Measurements from ENCODE around the gene TMEM256. TPM values are rescaled to one million over a fixed set of nuclear protein-coding genes. Genes with fewer than 3 reads are reported as not detected.
A peak's percentile ranks its signal among the peaks of the same experiment; 100 is the strongest.

TMEM256 gene
- total RNA-seq, 4 donors from 2014 or later: 26.0 to 131 (median 115) TPM

- no peaks in the 10 kb centered on the region for H3K9me3 ChIP-seq
- TF ChIP-seq CTCF (IDR thresholded peaks at IDR 0.05): no peak
- no peak for TF ChIP-seq POLR2A (IDR thresholded peaks at IDR 0.05)
- peak overlapping the region; percentile 12 to 36 for H3K27ac ChIP-seq
- H3K27me3 ChIP-seq: peaks cover 0 to 23% of the 10 kb centered on the region in 2 donors
- intact Hi-C loops (cut with DNase I; ENCODE audit: low total_unique reads): no loop called here
- H3K36me3 ChIP-seq: no peaks in the 10 kb centered on the region
- peaks cover 0 to 48% of the 10 kb centered on the region in 2 donors for H3K4me1 ChIP-seq
- peak overlapping the region; percentile 17 to 19 for H3K4me3 ChIP-seq
- DNase-seq: peak; percentile 40 to 67
Measured at GRCh38 chr17:7440113-7440833, 36.4 kb upstream of the TMEM256 start.

- Histone ChIP-seq H3K27ac (peak within 1 kb of the TSS; percentile 41 to 64), H3K27me3 (peaks cover 0 to 23% of the 10 kb centered on the region in 2 donors)
Measured at GRCh38 chr17:7439462-7440112, 35.7 kb upstream of the TMEM256 start, which contains the start of gene FGF11. Gene FGF11 (plus strand): TSS chr17:7439512. CDS start chr17:7439621, 109 bp downstream.

GRCh38 chr17:7438656-7439460, 35.0 kb upstream of the TMEM256 start:
- peak overlapping the region in 1 of 2 donors; percentile 16 for H3K4me3 ChIP-seq
- TF ChIP-seq POLR2A (IDR thresholded peaks at IDR 0.05) (no peak), CTCF (IDR thresholded peaks at IDR 0.05) (no peak)
- H3K4me1 ChIP-seq: peaks cover 0 to 43% of the 10 kb centered on the region in 2 donors
- no peaks in the 10 kb centered on the region for H3K9me3 ChIP-seq
- H3K27ac ChIP-seq: peak overlapping the region; percentile 41 to 64
- intact Hi-C loops (cut with DNase I; ENCODE audit: low total_unique reads): loop anchor here (10.0 kb wide), 1 partner anchor 46 kb away; the partner anchor contains the start of genes POLR2A and SLC35G6
- no peak for DNase-seq
- H3K36me3 ChIP-seq: no peaks in the 10 kb centered on the region
- peaks cover 0 to 23% of the 10 kb centered on the region in 2 donors for H3K27me3 ChIP-seq

More at GRCh38 chr17:7439462-7440112, 35.7 kb upstream of the TMEM256 start, which contains the start of gene FGF11:
- H3K4me1 ChIP-seq: peaks cover 0 to 43% of the 10 kb centered on the region in 2 donors
- TF ChIP-seq POLR2A (IDR thresholded peaks at IDR 0.05) (no peak), CTCF (IDR thresholded peaks at IDR 0.05) (no peak)
- H3K36me3 ChIP-seq: no peaks in the 10 kb centered on the region
- intact Hi-C loops (cut with DNase I; ENCODE audit: low total_unique reads): loop anchor here (10.0 kb wide), 1 partner anchor 45 kb away; the partner anchor contains the start of genes POLR2A and SLC35G6
- peak within 1 kb of the TSS; percentile 17 to 19 for H3K4me3 ChIP-seq
- no peaks in the 10 kb centered on the region for H3K9me3 ChIP-seq
- DNase-seq: no peak

GRCh38 chr17:7437950-7438614, 34.2 kb upstream of the TMEM256 start:
- Histone ChIP-seq H3K36me3 (no peaks in the 10 kb centered on the region), H3K4me1 (peaks cover 0 to 43% of the 10 kb centered on the region in 2 donors), H3K27me3 (peaks cover 0 to 23% of the 10 kb centered on the region in 2 donors), H3K9me3 (no peaks in the 10 kb centered on the region), H3K27ac (peak overlapping the region; percentile 41 to 64), H3K4me3 (peak overlapping the region; percentile 16)
- intact Hi-C loops (cut with DNase I; ENCODE audit: low total_unique reads): loop anchor here (10.0 kb wide), 1 partner anchor 47 kb away; the partner anchor contains the start of genes POLR2A and SLC35G6
- TF ChIP-seq CTCF (IDR thresholded peaks at IDR 0.05) (no peak), POLR2A (IDR thresholded peaks at IDR 0.05) (peak; percentile 5 to 9)
- DNase-seq: peak; percentile 50 to 54

All from uterus (tissue), 4 donors.